ENCODE results near the gene SV2A. TPM values are rescaled to one million over a fixed set of nuclear protein-coding genes. Genes with fewer than 3 reads are reported as not detected.

SV2A gene
- total and polyA plus RNA-seq, 3 experiments from 2014 or later = 2.9 to 6.0 (median 5.6) TPM

DNA sequence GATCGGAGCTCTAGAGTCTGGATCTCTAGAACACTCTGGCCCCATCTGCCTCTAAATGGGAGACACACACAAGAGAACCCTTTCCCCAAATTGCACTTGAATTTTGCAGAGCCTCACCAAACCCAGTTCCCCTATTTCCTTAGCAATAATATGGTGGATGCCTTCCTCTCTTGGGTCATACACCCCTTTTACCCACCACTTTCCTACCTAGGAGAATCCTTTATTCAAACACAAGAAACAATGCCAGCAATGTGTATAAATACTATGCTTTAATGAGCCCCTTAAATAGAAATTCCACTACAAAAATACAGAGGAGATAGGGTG lies 10.7 kb upstream of the SV2A start:
- H3K9me3 ChIP-seq (ENCODE audit: low read length) = no peaks in the 10 kb centered on the region
- peak overlapping the region; percentile 93 for H3K27ac ChIP-seq (ENCODE audit: low read depth, low read length)
- ChIA-PET CTCF (interaction anchor here (1.1 to 2.0 kb wide), 2 partner anchors 27 to 41 kb away, joined by 3 to 8 read pairs; a partner anchor contains a TSS), POLR2A (interaction anchor here (0.7 to 1.5 kb wide), 8 partner anchors 9 to 307 kb away, joined by 3 to 33 read pairs (median 4); a partner anchor contains a TSS)
- no peak for DNase-seq
- peak overlapping the region; percentile 91 to 100 (median 98) for H3K27ac Mint-ChIP-seq
- H3K36me3 Mint-ChIP-seq = peaks cover 23 to 41% (median 37%) of the 10 kb centered on the region in 3 donors
- peaks cover 35% of the 10 kb centered on the region for H3K4me1 ChIP-seq (ENCODE audit: insufficient read depth, low read length)
- peak overlapping the region; percentile 89 to 97 (median 95) for H3K4me3 Mint-ChIP-seq
- peak overlapping the region; percentile 81 for H3K4me3 ChIP-seq (ENCODE audit: low read length)
- no peaks in the 10 kb centered on the region for H3K27me3 ChIP-seq (ENCODE audit: insufficient read depth, low read length, poor library complexity, severe bottlenecking)
- peaks cover 30% of the 10 kb centered on the region for H3K36me3 ChIP-seq (ENCODE audit: insufficient read depth, low read length)
- H3K9me3 Mint-ChIP-seq = no peaks in the 10 kb centered on the region
- peaks cover 40 to 52% (median 41%) of the 10 kb centered on the region in 3 donors for H3K4me1 Mint-ChIP-seq
- peaks cover 9 to 19% of the 10 kb centered on the region in 2 donors for H3K27me3 Mint-ChIP-seq

DNA sequence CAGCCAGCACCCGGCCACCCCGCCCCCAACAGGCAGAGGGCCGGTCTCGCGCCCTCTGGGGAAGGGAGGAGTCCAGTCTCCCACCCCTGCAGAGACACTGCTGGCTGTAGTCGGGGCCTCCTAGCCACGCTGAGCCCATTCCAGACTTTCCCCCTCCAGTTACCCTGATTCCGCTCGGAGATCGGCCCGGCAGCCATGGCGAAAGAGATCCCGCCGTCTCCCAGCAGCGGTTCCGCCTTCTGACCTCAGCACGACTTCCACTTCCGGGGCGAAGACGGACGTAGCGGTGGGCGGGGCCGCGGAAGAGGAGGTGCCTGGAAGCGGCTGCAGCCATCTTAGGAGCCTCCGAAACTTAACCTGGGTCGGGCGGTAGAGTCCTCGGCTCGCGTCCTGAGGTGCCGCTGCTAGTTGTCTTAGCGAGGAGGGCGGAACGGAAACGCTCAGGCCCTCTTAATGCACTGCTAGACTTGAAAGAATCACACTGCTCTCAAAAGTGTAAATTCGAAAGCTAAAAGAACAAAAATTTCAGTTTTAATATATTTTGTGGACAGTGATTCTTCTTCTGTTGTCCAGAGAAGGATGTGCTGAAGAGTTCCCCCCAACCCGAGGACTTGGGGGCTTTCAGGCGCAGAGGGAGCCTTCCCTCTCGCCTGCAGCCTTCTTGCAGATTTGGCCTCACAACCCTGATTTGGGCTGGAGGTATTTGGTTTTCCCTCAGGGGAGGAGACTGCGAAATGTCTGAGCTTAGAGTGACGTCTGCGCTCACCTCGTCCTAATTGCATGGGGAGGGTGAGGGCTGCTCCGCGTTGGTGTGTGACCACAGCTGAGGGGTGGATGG lies 10.1 kb upstream of the SV2A start, which contains the start of gene SF3B4:
SF3B4 (minus strand) TSS at position 241 of the 838 bp plus-strand sequence; CDS start at position 197, 44 bp downstream.
- peak; percentile 92 to 97 (median 93) for DNase-seq
- peaks cover 35% of the 10 kb centered on the region for H3K4me1 ChIP-seq (ENCODE audit: insufficient read depth, low read length)
- H3K4me3 ChIP-seq (ENCODE audit: low read length) = peak within 1 kb of the TSS; percentile 81
- POLR2A ChIA-PET = interaction anchor here (0.5 to 1.5 kb wide), 10 partner anchors 10 to 308 kb away, joined by 3 to 33 read pairs (median 4); a partner anchor contains a TSS
- peaks cover 36% of the 10 kb centered on the region for H3K36me3 ChIP-seq (ENCODE audit: insufficient read depth, low read length)
- peak within 1 kb of the TSS; percentile 93 for H3K27ac ChIP-seq (ENCODE audit: low read depth, low read length)
- Mint-ChIP-seq H3K4me1 (peaks cover 40 to 54% (median 41%) of the 10 kb centered on the region in 3 donors), H3K36me3 (peaks cover 25 to 46% (median 43%) of the 10 kb centered on the region in 3 donors), H3K4me3 (peak within 1 kb of the TSS; percentile 89 to 97 (median 95)), H3K9me3 (no peaks in the 10 kb centered on the region), H3K27ac (peak within 1 kb of the TSS; percentile 91 to 100 (median 98)), H3K27me3 (peaks cover 9 to 19% of the 10 kb centered on the region in 2 donors)
- CTCF ChIA-PET = interaction anchor here (1.1 to 2.0 kb wide), 2 partner anchors 26 to 40 kb away, joined by 3 to 8 read pairs; a partner anchor contains a TSS
- no peaks in the 10 kb centered on the region for H3K27me3 ChIP-seq (ENCODE audit: insufficient read depth, low read length, poor library complexity, severe bottlenecking)
- H3K9me3 ChIP-seq (ENCODE audit: low read length) = no peaks in the 10 kb centered on the region

DNA sequence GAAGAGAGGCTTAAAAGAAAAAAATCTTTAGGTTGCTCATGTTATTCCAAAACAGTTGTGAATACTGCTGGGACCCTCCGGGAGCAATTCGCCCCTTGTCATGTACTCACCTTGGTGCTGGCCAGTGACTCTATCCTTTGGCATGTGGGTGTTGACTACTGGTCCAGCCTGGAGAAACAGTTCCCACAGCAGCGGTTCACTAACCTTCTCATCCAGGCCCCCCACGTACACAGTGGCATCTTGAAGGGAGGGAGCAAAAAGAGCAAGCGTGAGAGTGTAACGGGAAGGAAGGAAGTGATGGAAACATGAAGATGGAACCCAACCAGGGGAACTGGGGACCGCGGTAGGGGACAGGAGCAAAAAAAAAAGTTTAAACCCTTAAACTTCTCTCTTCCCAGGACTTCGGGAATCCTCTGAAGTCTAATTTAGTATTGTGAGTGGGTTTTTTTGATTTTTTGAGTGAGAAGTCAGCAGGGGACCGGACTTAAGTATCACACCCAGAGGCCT lies 9.5 kb upstream of the SV2A start:
- ChIA-PET CTCF (no interaction called here), POLR2A (interaction anchor here (1.5 kb wide), 1 partner anchor 40 kb away, joined by 33 read pairs; a partner anchor contains a TSS)
- H3K4me3 Mint-ChIP-seq = peak overlapping the region; percentile 89 to 97 (median 95)
- peaks cover 5 to 16% of the 10 kb centered on the region in 2 donors for H3K27me3 Mint-ChIP-seq
- peak in 1 of 5 donors; percentile 31 for DNase-seq
- Histone ChIP-seq H3K27me3 (ENCODE audit: insufficient read depth, low read length, poor library complexity, severe bottlenecking) (no peaks in the 10 kb centered on the region), H3K4me1 (ENCODE audit: insufficient read depth, low read length) (peaks cover 35% of the 10 kb centered on the region), H3K4me3 (ENCODE audit: low read length) (peak overlapping the region; percentile 81), H3K9me3 (ENCODE audit: low read length) (no peaks in the 10 kb centered on the region), H3K36me3 (ENCODE audit: insufficient read depth, low read length) (peaks cover 40% of the 10 kb centered on the region), H3K27ac (ENCODE audit: low read depth, low read length) (peak overlapping the region; percentile 93)
- peaks cover 25 to 52% (median 41%) of the 10 kb centered on the region in 3 donors for H3K36me3 Mint-ChIP-seq
- peaks cover 40 to 54% (median 41%) of the 10 kb centered on the region in 3 donors for H3K4me1 Mint-ChIP-seq
- H3K9me3 Mint-ChIP-seq = no peaks in the 10 kb centered on the region
- peak overlapping the region; percentile 91 to 100 (median 98) for H3K27ac Mint-ChIP-seq

- peak in 1 of 5 donors; percentile 17 for DNase-seq
- Mint-ChIP-seq H3K27ac (peak overlapping the region in 6 of 8 donors; percentile 26 to 78 (median 53)), H3K36me3 (peaks cover 27 to 59% (median 33%) of the 10 kb centered on the region in 3 donors), H3K4me1 (peaks cover 40 to 54% (median 41%) of the 10 kb centered on the region in 3 donors), H3K9me3 (no peaks in the 10 kb centered on the region), H3K27me3 (peaks cover 4 to 8% of the 10 kb centered on the region in 2 donors), H3K4me3 (peak overlapping the region; percentile 63 to 97 (median 88))
- CTCF ChIA-PET = no interaction called here
- POLR2A ChIA-PET = no interaction called here
- Histone ChIP-seq H3K4me3 (ENCODE audit: low read length) (peak overlapping the region; percentile 11), H3K27me3 (ENCODE audit: insufficient read depth, low read length, poor library complexity, severe bottlenecking) (no peaks in the 10 kb centered on the region), H3K4me1 (ENCODE audit: insufficient read depth, low read length) (peaks cover 35% of the 10 kb centered on the region), H3K9me3 (ENCODE audit: low read length) (no peaks in the 10 kb centered on the region), H3K36me3 (ENCODE audit: insufficient read depth, low read length) (peaks cover 40% of the 10 kb centered on the region), H3K27ac (ENCODE audit: low read depth, low read length) (no peak overlapping the region)
Measured at GRCh38 chr1:149926296-149926695, 8.7 kb upstream of the SV2A start.

- H3K4me1 Mint-ChIP-seq = peaks cover 40 to 54% (median 41%) of the 10 kb centered on the region in 3 donors
- peaks cover 2 to 3% of the 10 kb centered on the region in 2 donors for H3K27me3 Mint-ChIP-seq
- H3K4me1 ChIP-seq (ENCODE audit: insufficient read depth, low read length) = peaks cover 35% of the 10 kb centered on the region
- no peaks in the 10 kb centered on the region for H3K9me3 ChIP-seq (ENCODE audit: low read length)
- DNase-seq = peak in 1 of 5 donors; percentile 32
- H3K27ac Mint-ChIP-seq = peak overlapping the region; percentile 8 to 79 (median 53)
- H3K36me3 Mint-ChIP-seq = peaks cover 27 to 59% (median 30%) of the 10 kb centered on the region in 3 donors
- H3K36me3 ChIP-seq (ENCODE audit: insufficient read depth, low read length) = peaks cover 40% of the 10 kb centered on the region
- no peaks in the 10 kb centered on the region for H3K9me3 Mint-ChIP-seq
- no peak overlapping the region for H3K4me3 ChIP-seq (ENCODE audit: low read length)
- H3K27me3 ChIP-seq (ENCODE audit: insufficient read depth, low read length, poor library complexity, severe bottlenecking) = no peaks in the 10 kb centered on the region
- ChIA-PET CTCF (no interaction called here), POLR2A (interaction anchor here (1.5 kb wide), 1 partner anchor 38 kb away, joined by 3 read pairs; a partner anchor contains a TSS)
- H3K27ac ChIP-seq (ENCODE audit: low read depth, low read length) = no peak overlapping the region
- peak overlapping the region; percentile 63 to 97 (median 88) for H3K4me3 Mint-ChIP-seq
Measured at GRCh38 chr1:149925751-149926150, 8.1 kb upstream of the SV2A start.

DNA sequence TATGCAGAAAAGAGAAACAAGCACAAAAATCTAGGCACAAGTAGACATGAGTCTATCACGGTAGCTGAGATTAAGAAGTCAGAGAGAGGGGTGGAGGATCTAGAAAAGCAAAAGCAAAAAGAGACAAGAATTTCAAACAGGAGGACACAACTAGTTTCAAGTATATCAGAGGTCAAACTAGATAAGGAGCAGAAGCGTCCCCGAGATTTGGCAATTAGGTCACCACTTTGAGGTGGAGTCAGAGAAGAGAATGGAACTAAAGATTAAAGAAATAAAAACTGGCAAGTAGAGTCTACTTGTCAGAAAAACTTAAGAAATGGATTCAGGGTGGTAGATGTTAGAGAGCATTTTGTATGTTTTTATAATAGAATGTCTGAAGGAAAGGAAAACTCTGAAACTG lies 7.7 kb upstream of the SV2A start:
- H3K27ac Mint-ChIP-seq = peak overlapping the region in 5 of 8 donors; percentile 46 to 79 (median 57)
- H3K9me3 Mint-ChIP-seq = no peaks in the 10 kb centered on the region
- Histone ChIP-seq H3K9me3 (ENCODE audit: low read length) (no peaks in the 10 kb centered on the region), H3K27ac (ENCODE audit: low read depth, low read length) (no peak overlapping the region), H3K36me3 (ENCODE audit: insufficient read depth, low read length) (peaks cover 40% of the 10 kb centered on the region), H3K4me3 (ENCODE audit: low read length) (no peak overlapping the region), H3K27me3 (ENCODE audit: insufficient read depth, low read length, poor library complexity, severe bottlenecking) (no peaks in the 10 kb centered on the region), H3K4me1 (ENCODE audit: insufficient read depth, low read length) (peaks cover 35% of the 10 kb centered on the region)
- H3K27me3 Mint-ChIP-seq = peaks cover 0 to 2% of the 10 kb centered on the region in 2 donors
- no peak for DNase-seq
- ChIA-PET POLR2A (interaction anchor here (1.5 kb wide), 1 partner anchor 38 kb away, joined by 3 read pairs; a partner anchor contains a TSS), CTCF (no interaction called here)
- H3K4me3 Mint-ChIP-seq = peak overlapping the region; percentile 45 to 90 (median 67)
- peaks cover 27 to 59% (median 27%) of the 10 kb centered on the region in 3 donors for H3K36me3 Mint-ChIP-seq
- peaks cover 40 to 54% (median 41%) of the 10 kb centered on the region in 3 donors for H3K4me1 Mint-ChIP-seq

DNA sequence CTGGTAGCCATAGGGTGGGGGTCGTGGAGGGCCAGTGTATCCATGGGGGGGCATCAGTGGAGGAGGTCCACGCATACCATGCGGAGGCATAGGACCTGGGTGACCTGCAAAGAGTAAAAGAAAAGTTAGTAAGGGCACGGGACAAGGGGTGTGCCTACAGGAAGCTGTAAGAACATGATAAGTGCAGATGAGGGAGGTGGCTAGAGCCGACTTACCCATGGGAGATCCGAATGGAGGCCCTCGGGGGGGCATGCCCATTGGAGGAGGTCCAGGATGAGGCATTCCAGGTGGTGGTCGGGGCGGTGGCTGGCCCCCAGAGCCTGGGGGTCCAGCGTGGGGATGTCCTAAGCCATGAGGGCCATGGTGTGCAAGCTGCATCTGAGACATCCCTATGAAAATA lies 6.0 kb upstream of the SV2A start:
- ChIA-PET POLR2A (no interaction called here), CTCF (no interaction called here)
- DNase-seq = peak in 1 of 5 donors; percentile 23
- Mint-ChIP-seq H3K36me3 (peaks cover 27 to 59% (median 27%) of the 10 kb centered on the region in 3 donors), H3K27me3 (no peaks in the 10 kb centered on the region), H3K4me1 (peaks cover 36 to 47% (median 40%) of the 10 kb centered on the region in 3 donors), H3K4me3 (peak overlapping the region in 2 of 7 donors; percentile 34 to 82), H3K9me3 (no peaks in the 10 kb centered on the region), H3K27ac (peak overlapping the region in 2 of 8 donors; percentile 29 to 46)
- Histone ChIP-seq H3K9me3 (ENCODE audit: low read length) (no peaks in the 10 kb centered on the region), H3K4me1 (ENCODE audit: insufficient read depth, low read length) (peaks cover 33% of the 10 kb centered on the region), H3K27me3 (ENCODE audit: insufficient read depth, low read length, poor library complexity, severe bottlenecking) (no peaks in the 10 kb centered on the region), H3K4me3 (ENCODE audit: low read length) (no peak overlapping the region), H3K27ac (ENCODE audit: low read depth, low read length) (no peak overlapping the region), H3K36me3 (ENCODE audit: insufficient read depth, low read length) (peaks cover 40% of the 10 kb centered on the region)

All from CD8-positive, alpha-beta memory T cell (primary cell).